DND-41 (cell line): ENCODE results near the gene MAP3K2.

Source experiments
- ATAC-seq: fragments of 200-7000 bp; cut with Tn5 transposase; 3 replicates; pipeline ENCODE4 v1.9.1; 2021; ENCODE audit warnings: low read depth; ENCODE audit not compliant: insufficient read depth
- DNase-seq: peaks from one replicate; pipeline ENCODE4 v3.0.0-alpha.2; 2020
- H2AFZ ChIP-seq: 2 replicates; pipeline ENCODE4 v1.6.0; 2012; ENCODE audit warnings: low read depth, low read length
- H3K27ac ChIP-seq: 2 replicates; pipeline ENCODE4 v1.5.1; 2012; ENCODE audit warnings: low read length, inconsistent platforms
- H3K27me3 ChIP-seq: fragments of 200-600 bp; sonication (generic); 2 replicates; pipeline ENCODE4 v1.6.0; 2012; ENCODE audit warnings: low read length, mild to moderate bottlenecking, inconsistent platforms; ENCODE audit not compliant: insufficient read depth, poor library complexity
- H3K36me3 ChIP-seq: 2 replicates; pipeline ENCODE4 v1.5.1; 2012; ENCODE audit warnings: low read length, inconsistent platforms; ENCODE audit not compliant: insufficient read depth
- H3K4me1 ChIP-seq: 2 replicates; pipeline ENCODE4 v1.5.1; 2012; ENCODE audit warnings: mild to moderate bottlenecking, low read length; ENCODE audit not compliant: insufficient read depth
- H3K4me2 ChIP-seq: 2 replicates; pipeline ENCODE4 v1.6.0; 2012; ENCODE audit warnings: mild to moderate bottlenecking, moderate library complexity, low read length, inconsistent platforms; ENCODE audit not compliant: insufficient read depth
- H3K4me3 ChIP-seq, 2 experiments: fragments of 200-600 bp in 1 of 2; shearing (Covaris generic) in 1 of 2; 2 replicates each; pipeline ENCODE4 v1.5.1; 2012 to 2016; ENCODE audit warnings: inconsistent platforms in 2 of 2, low read length in 2 of 2, mild to moderate bottlenecking in 2 of 2, low read depth in 1 of 2, moderate library complexity in 1 of 2
- H3K79me2 ChIP-seq: 2 replicates; pipeline ENCODE4 v1.6.0; 2012; ENCODE audit warnings: low read length, inconsistent platforms; ENCODE audit not compliant: insufficient read depth
- H3K9ac ChIP-seq: 2 replicates; pipeline ENCODE4 v1.6.0; 2012; ENCODE audit warnings: low read depth, mild to moderate bottlenecking, inconsistent platforms, low read length, moderate library complexity
- H3K9me3 ChIP-seq: 2 replicates; pipeline ENCODE4 v1.5.1; 2012; ENCODE audit warnings: low read length, moderate library complexity, mild to moderate bottlenecking, inconsistent platforms; ENCODE audit not compliant: insufficient read depth, severe bottlenecking
- H4K20me1 ChIP-seq: 2 replicates; pipeline ENCODE4 v1.6.0; 2012; ENCODE audit warnings: low read length; ENCODE audit not compliant: insufficient read depth
- CTCF ChIP-seq: IDR thresholded peaks from 2 replicates; pipeline ENCODE4 v1.5.1; 2012; ENCODE audit warnings: borderline replicate concordance, low read length, moderate library complexity, mild to moderate bottlenecking; ENCODE audit not compliant: poor library complexity, severe bottlenecking; ENCODE audit errors: extremely low read depth
- EZH2 ChIP-seq: IDR thresholded peaks from 3 replicates; pipeline ENCODE4 v1.6.1; 2012; ENCODE audit warnings: borderline replicate concordance, low read depth, mild to moderate bottlenecking, moderate library complexity, low read length, inconsistent platforms; ENCODE audit not compliant: severe bottlenecking

Gene MAP3K2

GRCh38 chr2:127413782-127414637, 26.2 kb upstream of the MAP3K2 start:
- Histone ChIP-seq H3K27ac (no peak overlapping the region), H2AFZ (no peak overlapping the region)
- TF ChIP-seq CTCF (no peak), EZH2 (no peak)

GRCh38 chr2:127413200-127413599, 25.4 kb upstream of the MAP3K2 start:
- Histone ChIP-seq H3K36me3 (no peaks in the 10 kb centered on the region), H2AFZ (no peak overlapping the region), H3K4me1 (peaks cover 43% of the 10 kb centered on the region), H3K4me2 (no peak overlapping the region), H3K4me3 (no peak overlapping the region), H3K9me3 (no peaks in the 10 kb centered on the region), H3K9ac (no peak overlapping the region), H3K27me3 (no peaks in the 10 kb centered on the region), H3K27ac (no peak overlapping the region), H4K20me1 (no peaks in the 10 kb centered on the region), H3K79me2 (no peaks in the 10 kb centered on the region)
- no peak for ATAC-seq
- no peak for TF ChIP-seq EZH2
- no peak for TF ChIP-seq CTCF
- DNase-seq = no peak

More at GRCh38 chr2:127413782-127414637, 26.2 kb upstream of the MAP3K2 start:
- no peak for DNase-seq
- H3K36me3 ChIP-seq = no peaks in the 10 kb centered on the region
- no peak overlapping the region for H3K9ac ChIP-seq
- H3K79me2 ChIP-seq = no peaks in the 10 kb centered on the region
- no peak overlapping the region for H3K4me3 ChIP-seq
- peaks cover 39% of the 10 kb centered on the region for H3K4me1 ChIP-seq
- no peaks in the 10 kb centered on the region for H3K27me3 ChIP-seq
- H3K9me3 ChIP-seq = no peaks in the 10 kb centered on the region
- H3K4me2 ChIP-seq = no peak overlapping the region
- H4K20me1 ChIP-seq = no peaks in the 10 kb centered on the region
- no peak for ATAC-seq

- H3K27me3 ChIP-seq = no peaks in the 10 kb centered on the region
- no peaks in the 10 kb centered on the region for H4K20me1 ChIP-seq
- ATAC-seq = no peak
- H3K79me2 ChIP-seq = no peaks in the 10 kb centered on the region
- no peak for DNase-seq
- no peak overlapping the region for H3K4me2 ChIP-seq
- H3K27ac ChIP-seq = no peak overlapping the region
- no peak overlapping the region for H3K9ac ChIP-seq
- no peak overlapping the region for H2AFZ ChIP-seq
- no peaks in the 10 kb centered on the region for H3K36me3 ChIP-seq
- H3K9me3 ChIP-seq = no peaks in the 10 kb centered on the region
- TF ChIP-seq EZH2 (no peak), CTCF (no peak)
- peaks cover 41% of the 10 kb centered on the region for H3K4me1 ChIP-seq
- H3K4me3 ChIP-seq = no peak overlapping the region
Measured at GRCh38 chr2:127411653-127412369, 24.0 kb upstream of the MAP3K2 start.
